ENCODE data around the gene GPC3. TPM values are rescaled to one million over a fixed set of nuclear protein-coding genes. Genes with fewer than 3 reads are reported as not detected.

GPC3 gene
- total and polyA plus RNA-seq, 2 of the 4 experiments (the other 2 are of a cell fraction), result not detected

DNA sequence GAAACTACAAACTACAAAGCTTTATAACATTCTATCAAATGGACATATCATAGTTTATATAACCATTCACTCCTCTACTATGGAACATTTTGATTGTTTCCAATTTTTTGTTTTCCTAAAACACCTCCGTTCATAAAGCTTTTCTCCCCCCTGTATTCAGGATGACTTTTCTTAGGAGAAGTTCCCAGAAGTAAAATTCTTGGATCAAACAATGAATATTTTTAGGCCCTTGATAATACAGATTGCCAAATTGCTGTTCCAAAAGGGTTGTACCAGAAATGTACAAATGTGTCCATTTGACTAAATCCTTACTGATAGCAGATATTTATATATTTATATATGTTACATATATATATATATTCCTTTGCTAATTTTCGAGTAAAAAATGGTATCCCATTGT, 77.8 kb downstream of the GPC3 start:
- no peak overlapping the region for H3K4me2 ChIP-seq (ENCODE audit: low read depth, low read length)
- H2AK5ac ChIP-seq (ENCODE audit: low read depth, low read length), result no peak overlapping the region
- DNase-seq (no peak), ATAC-seq (ENCODE audit: low read depth) (no peak)
- no peak overlapping the region for H2BK120ac ChIP-seq (ENCODE audit: low read depth, low read length)
- ChIA-PET POLR2A (ENCODE audit: unreplicated experiment) (no interaction called here), CTCF (no interaction called here)
- H2BK20ac ChIP-seq (ENCODE audit: low read depth, low read length), result no peak overlapping the region
- in situ Hi-C loops (cut with MboI; ENCODE audit: low sequenced_read_pairs) (no loop called here), intact Hi-C loops (cut with micrococcal nuclease) (no loop called here), dilution Hi-C loops (cut with HindIII; ENCODE audit: low sequenced_read_pairs, unreplicated experiment) (no loop called here)
- H3K4me3 ChIP-seq (ENCODE audit: insufficient read depth, low read depth, low read length), result no peak overlapping the region
- no peak overlapping the region for H4K5ac ChIP-seq (ENCODE audit: low read depth, low read length)
- H2BK15ac ChIP-seq (ENCODE audit: low read depth, low read length), result no peak overlapping the region
- WGBS, 2 experiments (ENCODE audit: extremely low coverage in 2 of 2, insufficient read length in 1 of 2), result no CpG with 5 or more reads among the region's 2 CpGs
- H3K18ac ChIP-seq (ENCODE audit: low read depth, low read length), result no peak overlapping the region
- no peak overlapping the region for H2AFZ ChIP-seq (replicated peaks; ENCODE audit: low read length, poor library complexity)
- H3K14ac ChIP-seq (replicated peaks; ENCODE audit: low read depth, low read length), result no peak overlapping the region
- H3K9me1 ChIP-seq (ENCODE audit: insufficient read depth, low read length), result no peaks in the 10 kb centered on the region
- no peak overlapping the region for H3K23ac ChIP-seq (ENCODE audit: low read depth, low read length)
- TF ChIP-seq USF2 (IDR thresholded peaks at IDR 0.05; ENCODE audit: low read depth, low read length) (no peak), RCOR1 (IDR thresholded peaks at IDR 0.05; ENCODE audit: insufficient replicate concordance, low read length) (no peak), RFX5 (IDR thresholded peaks at IDR 0.05; ENCODE audit: low read depth, low read length) (no peak), SMC3 (IDR thresholded peaks at IDR 0.05; ENCODE audit: low read depth, low read length) (no peak), CEBPB (IDR thresholded peaks at IDR 0.05; ENCODE audit: low read depth, low read length) (no peak), NFE2L2 (IDR thresholded peaks at IDR 0.05; ENCODE audit: low read depth, low read length) (no peak), BHLHE40 (IDR thresholded peaks at IDR 0.05; ENCODE audit: low read depth, low read length) (no peak), ELK1 (IDR thresholded peaks at IDR 0.05; ENCODE audit: borderline replicate concordance, low read depth, low read length) (no peak)
- H3K56ac ChIP-seq (ENCODE audit: extremely low read depth, insufficient read depth, low read length), result no peak overlapping the region
- no peak overlapping the region for H2BK5ac ChIP-seq (ENCODE audit: low read depth, low read length, poor library complexity, severe bottlenecking)
- no peak overlapping the region for H3K9ac ChIP-seq (ENCODE audit: low read depth, low read length)
- H3K27me3 ChIP-seq (ENCODE audit: control insufficient read depth, insufficient read depth, low read length), result peaks cover 3% of the 10 kb centered on the region
- no TSS peak for BruUV-seq (replicated peaks)
- H3K9me3 ChIP-seq (ENCODE audit: control insufficient read depth, insufficient read depth, low read length), result no peaks in the 10 kb centered on the region
- H3K79me1 ChIP-seq (ENCODE audit: low read depth in 1 of 2, low read length in 2 of 2), result no peaks in the 10 kb centered on the region
- H3K4ac ChIP-seq (ENCODE audit: low read depth, low read length), result no peak overlapping the region
- no peaks in the 10 kb centered on the region for H3K4me1 ChIP-seq (ENCODE audit: control insufficient read depth, insufficient read depth, low read length)
- H3K27ac ChIP-seq (ENCODE audit: insufficient read depth, low read length), result no peak overlapping the region
- H4K91ac ChIP-seq (ENCODE audit: insufficient read depth, low read depth, low read length), result no peak overlapping the region
- no peak overlapping the region for H4K8ac ChIP-seq (ENCODE audit: low read depth in 2 of 2, low read length in 2 of 2)
- no peaks in the 10 kb centered on the region for H3K36me3 ChIP-seq (ENCODE audit: control insufficient read depth, insufficient read depth, low read length)
- H4K20me1 ChIP-seq (ENCODE audit: insufficient read depth, low read length), result no peaks in the 10 kb centered on the region
- no peak overlapping the region for H2AK9ac ChIP-seq (replicated peaks; ENCODE audit: low read depth, low read length, poor library complexity)

Data from IMR-90 (cell line).